ENCODE results near the gene AZI2. TPM values are rescaled to one million over a fixed set of nuclear protein-coding genes. Genes with fewer than 3 reads are reported as not detected.

AZI2 gene
- polyA plus RNA-seq (2011; rRNA removed) (86.4 and 99.4 TPM in 2 replicates), polyA plus RNA-seq (2017; fragmentation: RNase III; extraction: RNeasy Plus Mini Kit Qiagen cat#74134 plus additional on column Dnase treatment) (35.6 to 42.4 TPM (median 37.1 TPM) in 3 replicates), polyA minus RNA-seq (2011; rRNA and poly(A)+ RNA removed) (18.6 and 23.8 TPM in 2 replicates)
- polyA plus RNA-seq (2012; cell fraction: cytosol; rRNA removed) = 21.9 and 23.5 TPM in 2 replicates
- polyA plus RNA-seq (2012; cell fraction: nucleus; rRNA removed) = 9.1 and 11.0 TPM in 2 replicates

GRCh38 chr3:28348629-28349468 is at the start of gene AZI2, which contains the start of gene ZCWPW2:
Gene AZI2, minus strand, starts transcription at chr3:28348824. Its CDS starts 8,207 bp downstream, at chr3:28340617.
Gene ZCWPW2, plus strand, starts transcription at chr3:28348721. Its CDS starts 64,348 bp downstream, at chr3:28413069.
- Histone ChIP-seq H3K9me3 (no peaks in the 10 kb centered on the region), H3K27ac (peak within 1 kb of the TSS; percentile 97 to 98), H3K4me1 (peaks cover 26% of the 10 kb centered on the region), H3K4me2 (peak within 1 kb of the TSS; percentile 75), H3K4me3 (peak within 1 kb of the TSS; percentile 67)
- WGBS (ENCODE audit: missing lambda C conversion rate) = under 1% methylated on average over 57 of the region's 83 CpGs
- FAIRE-seq (peak; percentile 67), ATAC-seq (peak; percentile 91 to 96), DNase-seq (ENCODE audit: low read depth in 1 of 2, low spot score in 1 of 2) (peak; percentile 60 to 97)
- ChIA-PET POLR2A (interaction anchor here (0.7 to 1.6 kb wide), 6 partner anchors 20 to 864 kb away, joined by 3 to 10 read pairs (median 4); partner anchors contain the start of genes CMC1, EOMES and SLC4A7), CTCF (interaction anchor here (0.9 to 2.8 kb wide), 6 partner anchors 10 to 668 kb away, joined by 3 to 9 read pairs (median 6); partner anchors contain the start of gene EOMES)
- TF ChIP-seq ESRRA (IDR thresholded peaks at IDR 0.05; ENCODE audit: borderline replicate concordance, low read length) = no peak
- TF ChIP-seq HMGXB4 (CRISPR knock-in tag; IDR thresholded peaks at IDR 0.05; ENCODE audit: borderline replicate concordance) = peak; percentile 66; the same call in 1 of the 2 replicates
- no peak for TF ChIP-seq EP300 (IDR thresholded peaks at IDR 0.05)
- no peak for TF ChIP-seq RAD21 (conservative IDR thresholded peaks at IDR 0.05 in 1 of 2, IDR thresholded peaks at IDR 0.05 in 1 of 2)
- TF ChIP-seq PBX3 (IDR thresholded peaks at IDR 0.05) = no peak
- TF ChIP-seq ZSCAN20 (CRISPR knock-in tag; IDR thresholded peaks at IDR 0.05) = no peak
- TF ChIP-seq ELK1 (IDR thresholded peaks at IDR 0.05; ENCODE audit: low read depth, low read length) = no peak
- TF ChIP-seq HOXB13 (CRISPR knock-in tag; IDR thresholded peaks at IDR 0.05; ENCODE audit: low read depth) = no peak
- no peak for TF ChIP-seq HEYL (CRISPR knock-in tag; IDR thresholded peaks at IDR 0.05)
- TF ChIP-seq RCOR1 (IDR thresholded peaks at IDR 0.05; ENCODE audit: low read depth, low read length) = no peak
- TF ChIP-seq ZFP36 (IDR thresholded peaks at IDR 0.05; ENCODE audit: borderline replicate concordance, partially characterized antibody) = no peak
- no peak for TF ChIP-seq SREBF2 (IDR thresholded peaks at IDR 0.05)
- peak; percentile 67 to 91; a peak in 4 of 5 replicates for TF ChIP-seq JUN (IDR thresholded peaks at IDR 0.05)
- TF ChIP-seq CHD2 (IDR thresholded peaks at IDR 0.05; ENCODE audit: low read length, partially characterized antibody) = peak; percentile 58
- TF ChIP-seq FOXS1 (CRISPR knock-in tag; IDR thresholded peaks at IDR 0.05) = no peak
- no peak for TF ChIP-seq RARB (CRISPR knock-in tag; IDR thresholded peaks at IDR 0.05)
- 0 out of 2 replicates have a peak, but pooled peaks have one; percentile 21 for TF ChIP-seq E2F6 (IDR thresholded peaks at IDR 0.05; ENCODE audit: borderline replicate concordance, low read depth)
- no peak for TF ChIP-seq JUNB (IDR thresholded peaks at IDR 0.05)
- TF ChIP-seq SMC3 (IDR thresholded peaks at IDR 0.05) = no peak
- TF ChIP-seq USF2 (IDR thresholded peaks at IDR 0.05) = 0 out of 2 replicates have a peak, but pooled peaks have one; percentile 2
- TF ChIP-seq POLR2A (IDR thresholded peaks at IDR 0.05; ENCODE audit: low read length) = peak; percentile 48
- TF ChIP-seq CBX2 (IDR thresholded peaks at IDR 0.05; ENCODE audit: borderline replicate concordance, low read depth) = no peak
- TF ChIP-seq TP53 (CRISPR knock-in tag; IDR thresholded peaks at IDR 0.05) = no peak
- 0 out of 2 replicates have a peak, but pooled peaks have one; percentile 8 for TF ChIP-seq TFCP2L1 (CRISPR knock-in tag; IDR thresholded peaks at IDR 0.05)
- TF ChIP-seq MAFK (IDR thresholded peaks at IDR 0.05; ENCODE audit: partially characterized antibody) = no peak
- TF ChIP-seq RNF2 (IDR thresholded peaks at IDR 0.05; ENCODE audit: borderline replicate concordance, low read depth) = no peak
- no peak for TF ChIP-seq FOSB (CRISPR knock-in tag; IDR thresholded peaks at IDR 0.05)
- no peak for TF ChIP-seq POLR2AphosphoS2 (conservative IDR thresholded peaks at IDR 0.05; ENCODE audit: low read length)
- peak; percentile 7 to 12; a peak in 2 of 4 replicates for TF ChIP-seq CEBPB (IDR thresholded peaks at IDR 0.05)
- TF ChIP-seq NPAS2 (CRISPR knock-in tag; IDR thresholded peaks at IDR 0.05; ENCODE audit: borderline replicate concordance) = no peak
- TF ChIP-seq KDM5A (IDR thresholded peaks at IDR 0.05) = no peak
- TF ChIP-seq MAX (IDR thresholded peaks at IDR 0.05) = peak; percentile 72
- no peak for TF ChIP-seq ZNF302 (CRISPR knock-in tag; IDR thresholded peaks at IDR 0.05)

Data from A549 (cell line).